ENCODE data around the gene TWIST2.

DNA sequence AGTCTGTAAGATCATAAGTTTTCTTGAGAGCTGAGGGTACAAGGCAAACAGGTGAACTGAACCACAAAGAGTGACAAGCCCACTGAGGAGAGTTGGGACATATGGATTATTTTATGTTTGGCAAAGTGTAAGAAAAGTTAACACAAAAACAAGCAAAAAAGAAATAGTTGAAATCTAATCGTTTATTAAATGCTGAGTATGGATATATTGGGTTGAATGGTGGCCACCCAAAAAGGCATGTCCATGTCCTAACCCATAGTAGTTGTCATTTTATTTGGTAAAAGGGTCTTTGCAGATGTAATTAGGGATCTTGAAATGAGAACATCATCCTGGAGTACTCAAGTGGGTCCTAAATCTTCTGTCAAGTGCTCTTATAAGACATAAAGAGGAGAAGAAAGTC lies 24.9 kb upstream of the TWIST2 start:
- TF ChIP-seq, protein P1, sequence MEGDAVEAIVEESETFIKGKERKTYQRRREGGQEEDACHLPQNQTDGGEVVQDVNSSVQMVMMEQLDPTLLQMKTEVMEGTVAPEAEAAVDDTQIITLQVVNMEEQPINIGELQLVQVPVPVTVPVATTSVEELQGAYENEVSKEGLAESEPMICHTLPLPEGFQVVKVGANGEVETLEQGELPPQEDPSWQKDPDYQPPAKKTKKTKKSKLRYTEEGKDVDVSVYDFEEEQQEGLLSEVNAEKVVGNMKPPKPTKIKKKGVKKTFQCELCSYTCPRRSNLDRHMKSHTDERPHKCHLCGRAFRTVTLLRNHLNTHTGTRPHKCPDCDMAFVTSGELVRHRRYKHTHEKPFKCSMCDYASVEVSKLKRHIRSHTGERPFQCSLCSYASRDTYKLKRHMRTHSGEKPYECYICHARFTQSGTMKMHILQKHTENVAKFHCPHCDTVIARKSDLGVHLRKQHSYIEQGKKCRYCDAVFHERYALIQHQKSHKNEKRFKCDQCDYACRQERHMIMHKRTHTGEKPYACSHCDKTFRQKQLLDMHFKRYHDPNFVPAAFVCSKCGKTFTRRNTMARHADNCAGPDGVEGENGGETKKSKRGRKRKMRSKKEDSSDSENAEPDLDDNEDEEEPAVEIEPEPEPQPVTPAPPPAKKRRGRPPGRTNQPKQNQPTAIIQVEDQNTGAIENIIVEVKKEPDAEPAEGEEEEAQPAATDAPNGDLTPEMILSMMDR (IDR thresholded peaks at IDR 0.05; ENCODE audit: low read length), result no peak
- TF ChIP-seq EZH2 (optimal IDR thresholded peaks at IDR 0.05; ENCODE audit: low read depth, low read length), result no peak
- TF ChIP-seq EZH2phosphoT487 (IDR thresholded peaks at IDR 0.05; ENCODE audit: low read length), result no peak
